GM12878 (cell line): Measurements from ENCODE around the gene MALRD1. TPM values are rescaled to one million over a fixed set of nuclear protein-coding genes. Genes with fewer than 3 reads are reported as not detected.

Experiments used
- CBX3 ChIP-seq: fragments of 200-600 bp; sonication (generic); IDR thresholded peaks from 2 replicates; pipeline ENCODE4 v1.6.1; 2016; ENCODE audit warnings: low read depth, borderline replicate concordance
- HDAC2 ChIP-seq: fragments of 200-600 bp; sonication (generic); IDR thresholded peaks from 2 replicates; pipeline ENCODE4 v1.6.1; 2017
- JUNB ChIP-seq: IDR thresholded peaks from 2 replicates; pipeline ENCODE4 v1.6.1; 2016; ENCODE audit warnings: antibody characterized with exemption, mild to moderate bottlenecking
- MEF2B ChIP-seq: fragments of 450-650 bp; IDR thresholded peaks from 2 replicates; pipeline ENCODE4 v1.6.1; 2018; ENCODE audit warnings: mild to moderate bottlenecking, moderate library complexity; ENCODE audit not compliant: partially characterized antibody, poor library complexity, severe bottlenecking
- MLLT1 ChIP-seq: fragments of 450-650 bp; IDR thresholded peaks from 2 replicates; pipeline ENCODE4 v1.6.1; 2016; ENCODE audit warnings: mild to moderate bottlenecking
- MYB ChIP-seq: fragments of 150-350 bp; IDR thresholded peaks from 2 replicates; pipeline ENCODE4 v1.6.1; 2014; ENCODE audit warnings: mild to moderate bottlenecking, low read depth, low read length, borderline replicate concordance
- RBBP5 ChIP-seq: fragments of 200-600 bp; sonication (generic); conservative IDR thresholded peaks from 2 replicates; pipeline ENCODE4 v1.6.1; 2016
- RELA ChIP-seq: fragments of 450-650 bp; IDR thresholded peaks from 2 replicates; pipeline ENCODE4 v1.8.0; 2014; ENCODE audit warnings: borderline replicate concordance; ENCODE audit not compliant: partially characterized antibody
- USF2 ChIP-seq: IDR thresholded peaks from 2 replicates; pipeline ENCODE4 v1.6.1; 2011; ENCODE audit warnings: low read depth, low read length, improper control_type of control experiment, borderline replicate concordance
- ZNF207 ChIP-seq: fragments of 450-650 bp; IDR thresholded peaks from 2 replicates; pipeline ENCODE4 v1.6.1; 2014; ENCODE audit warnings: antibody characterized with exemption, mild to moderate bottlenecking, borderline replicate concordance
- polyA plus RNA-seq, 11 experiments: library from polyadenylated mRNA; depleted of rRNA in 4 of 11; unstranded in 6 of 11; stranded (reverse) in 5 of 11; fragments of >200 nt; fragmentation: Nextera tagmentation in 4 of 11; fragmentation: Illumina TruSeq in 1 of 11; extraction: Ambion mirVana in 4 of 11; extraction: Trizol in 1 of 11; gene quantifications; 1 replicate in 1 of 11; 2 replicates in 10 of 11; pipeline versions ENCODE4 v1.2.1 to v1.2.3, GENCODE V29; 2011 to 2016; ENCODE audit warnings: inconsistent platforms in 2 of 11, missing spikeins in 2 of 11, low read depth in 1 of 11
- small RNA-seq: library from RNA; depleted of rRNA; stranded (forward); fragments of <200 nt; gene quantifications from one replicate; pipeline ENCODE3, GENCODE V24; 2014
- total RNA-seq, 4 experiments: library from RNA; depleted of rRNA in 3 of 4; stranded (reverse); fragments of >200 nt in 3 of 4; fragmentation: Illumina TruSeq in 1 of 4; extraction: Trizol in 1 of 4; gene quantifications; 2 replicates each; pipeline versions ENCODE4 v1.2.1 to v1.2.3, GENCODE V29; 2013 to 2021
- TF ChIP-seq, protein P1 (sequence below): fragments of 450-650 bp; formaldehyde crosslinking; IDR thresholded peaks from 2 replicates; pipeline ENCODE4 v1.4.0; 2020; ENCODE audit warnings: mild to moderate bottlenecking, moderate library complexity
- TF ChIP-seq, protein P2 (sequence below): fragments of 450-650 bp; IDR thresholded peaks from 2 replicates; pipeline ENCODE4 v1.6.1; 2017; ENCODE audit warnings: mild to moderate bottlenecking

MALRD1 gene
- total and polyA plus RNA-seq, 10 of the 15 experiments (the other 5 are each of a cell fraction or from before 2014, with no cell fraction given): 0.12 to 6.6 (median 0.26) TPM; not detected in 2

- TF ChIP-seq, protein P1, sequence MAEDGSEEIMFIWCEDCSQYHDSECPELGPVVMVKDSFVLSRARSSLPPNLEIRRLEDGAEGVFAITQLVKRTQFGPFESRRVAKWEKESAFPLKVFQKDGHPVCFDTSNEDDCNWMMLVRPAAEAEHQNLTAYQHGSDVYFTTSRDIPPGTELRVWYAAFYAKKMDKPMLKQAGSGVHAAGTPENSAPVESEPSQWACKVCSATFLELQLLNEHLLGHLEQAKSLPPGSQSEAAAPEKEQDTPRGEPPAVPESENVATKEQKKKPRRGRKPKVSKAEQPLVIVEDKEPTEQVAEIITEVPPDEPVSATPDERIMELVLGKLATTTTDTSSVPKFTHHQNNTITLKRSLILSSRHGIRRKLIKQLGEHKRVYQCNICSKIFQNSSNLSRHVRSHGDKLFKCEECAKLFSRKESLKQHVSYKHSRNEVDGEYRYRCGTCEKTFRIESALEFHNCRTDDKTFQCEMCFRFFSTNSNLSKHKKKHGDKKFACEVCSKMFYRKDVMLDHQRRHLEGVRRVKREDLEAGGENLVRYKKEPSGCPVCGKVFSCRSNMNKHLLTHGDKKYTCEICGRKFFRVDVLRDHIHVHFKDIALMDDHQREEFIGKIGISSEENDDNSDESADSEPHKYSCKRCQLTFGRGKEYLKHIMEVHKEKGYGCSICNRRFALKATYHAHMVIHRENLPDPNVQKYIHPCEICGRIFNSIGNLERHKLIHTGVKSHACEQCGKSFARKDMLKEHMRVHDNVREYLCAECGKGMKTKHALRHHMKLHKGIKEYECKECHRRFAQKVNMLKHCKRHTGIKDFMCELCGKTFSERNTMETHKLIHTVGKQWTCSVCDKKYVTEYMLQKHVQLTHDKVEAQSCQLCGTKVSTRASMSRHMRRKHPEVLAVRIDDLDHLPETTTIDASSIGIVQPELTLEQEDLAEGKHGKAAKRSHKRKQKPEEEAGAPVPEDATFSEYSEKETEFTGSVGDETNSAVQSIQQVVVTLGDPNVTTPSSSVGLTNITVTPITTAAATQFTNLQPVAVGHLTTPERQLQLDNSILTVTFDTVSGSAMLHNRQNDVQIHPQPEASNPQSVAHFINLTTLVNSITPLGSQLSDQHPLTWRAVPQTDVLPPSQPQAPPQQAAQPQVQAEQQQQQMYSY (CRISPR knock-in tag): no peak
- TF ChIP-seq, protein P2, sequence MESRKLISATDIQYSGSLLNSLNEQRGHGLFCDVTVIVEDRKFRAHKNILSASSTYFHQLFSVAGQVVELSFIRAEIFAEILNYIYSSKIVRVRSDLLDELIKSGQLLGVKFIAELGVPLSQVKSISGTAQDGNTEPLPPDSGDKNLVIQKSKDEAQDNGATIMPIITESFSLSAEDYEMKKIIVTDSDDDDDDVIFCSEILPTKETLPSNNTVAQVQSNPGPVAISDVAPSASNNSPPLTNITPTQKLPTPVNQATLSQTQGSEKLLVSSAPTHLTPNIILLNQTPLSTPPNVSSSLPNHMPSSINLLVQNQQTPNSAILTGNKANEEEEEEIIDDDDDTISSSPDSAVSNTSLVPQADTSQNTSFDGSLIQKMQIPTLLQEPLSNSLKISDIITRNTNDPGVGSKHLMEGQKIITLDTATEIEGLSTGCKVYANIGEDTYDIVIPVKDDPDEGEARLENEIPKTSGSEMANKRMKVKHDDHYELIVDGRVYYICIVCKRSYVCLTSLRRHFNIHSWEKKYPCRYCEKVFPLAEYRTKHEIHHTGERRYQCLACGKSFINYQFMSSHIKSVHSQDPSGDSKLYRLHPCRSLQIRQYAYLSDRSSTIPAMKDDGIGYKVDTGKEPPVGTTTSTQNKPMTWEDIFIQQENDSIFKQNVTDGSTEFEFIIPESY: no peak
- no peak for TF ChIP-seq MLLT1
- no peak for TF ChIP-seq HDAC2
- no peak for TF ChIP-seq RELA
- no peak for TF ChIP-seq USF2
- no peak for TF ChIP-seq ZNF207
- TF ChIP-seq MEF2B: no peak
- TF ChIP-seq CBX3: no peak
- TF ChIP-seq MYB: no peak
- no peak for TF ChIP-seq JUNB
- TF ChIP-seq RBBP5: no peak
Observed at GRCh38 chr10:19783721-19784120, 735.1 kb downstream of the MALRD1 start (continued).

Small RNA genes lying within 50 kb of the gene (small RNA-seq; reads per million reads assigned to genes)
- gene AL354695.1: not detected
- gene HMGN1P20: not detected
- gene RF00012: not detected
- 52.6 reads per million, percentile 98 among the genes with 10 or more reads in this experiment for gene RNA5SP303
